ENCODE data around the gene ZNF14. TPM values are rescaled to one million over a fixed set of nuclear protein-coding genes. Genes with fewer than 3 reads are reported as not detected.

ZNF14 gene
- polyA plus RNA-seq, 3 donors = 0.88 to 2.1 (median 1.2) TPM

- no peak for DNase-seq
- Histone ChIP-seq H3K4me3 (replicated peaks in 1 of 3; ENCODE audit: low read depth in 2 of 3, low read length in 3 of 3) (no peak overlapping the region), H3K27ac (ENCODE audit: low read depth in 1 of 2, low read length in 2 of 2) (no peak overlapping the region), H3K4me1 (ENCODE audit: control insufficient read depth in 1 of 2, insufficient read depth in 2 of 2, low read length in 2 of 2) (no peaks in the 10 kb centered on the region), H3K9ac (ENCODE audit: insufficient read depth, low read length, poor library complexity, severe bottlenecking) (no peak overlapping the region), H3K36me3 (replicated peaks in 1 of 2; ENCODE audit: control insufficient read depth in 1 of 2, insufficient read depth in 2 of 2, low read length in 2 of 2) (no peaks in the 10 kb centered on the region), H4K20me1 (ENCODE audit: insufficient read depth, low read length) (no peaks in the 10 kb centered on the region), H3K27me3 (ENCODE audit: control insufficient read depth in 2 of 2, insufficient read depth in 2 of 2, low read length in 2 of 2) (no peaks in the 10 kb centered on the region), H3K79me2 (ENCODE audit: insufficient read depth, low read length) (no peaks in the 10 kb centered on the region), H2AFZ (ENCODE audit: insufficient read depth, low read depth, low read length, poor library complexity, severe bottlenecking) (no peak overlapping the region), H3K4me2 (replicated peaks; ENCODE audit: extremely low read depth, low read length, poor library complexity, severe bottlenecking) (no peak overlapping the region), H3K9me3 (replicated peaks in 1 of 2; ENCODE audit: control insufficient read depth in 1 of 2, insufficient read depth in 1 of 2, low read length in 2 of 2) (peaks cover 84 to 87% of the 10 kb centered on the region in 2 donors)
- Mint-ChIP-seq H3K9me3 (peaks cover 13 to 93% (median 85%) of the 10 kb centered on the region in 7 donors), H3K4me1 (no peaks in the 10 kb centered on the region), H3K27me3 (ENCODE audit: low read depth in 3 of 3) (peaks cover 0 to 1% (median 0%) of the 10 kb centered on the region in 3 donors), H3K36me3 (peaks cover 0 to 2% of the 10 kb centered on the region in 2 donors), H3K4me3 (no peak overlapping the region), H3K27ac (no peak overlapping the region)
- 100% methylated on average over 3 of the region's 5 CpGs for WGBS (ENCODE audit: insufficient coverage)
- TF ChIP-seq CTCF (IDR thresholded peaks at IDR 0.05) = no peak
- intact Hi-C loops (cut with micrococcal nuclease) = no loop called here
These were observed 35.3 kb downstream of the ZNF14 start for GRCh38 chr19:19697589-19697988.

GRCh38 chr19:19696386-19696785 is 36.5 kb downstream of the ZNF14 start:
- no peak for DNase-seq
- intact Hi-C loops (cut with micrococcal nuclease) = no loop called here
- no peak overlapping the region for H3K4me2 ChIP-seq (replicated peaks; ENCODE audit: extremely low read depth, low read length, poor library complexity, severe bottlenecking)
- peaks cover 0 to 1% (median 0%) of the 10 kb centered on the region in 3 donors for H3K27me3 Mint-ChIP-seq (ENCODE audit: low read depth in 3 of 3)
- no peaks in the 10 kb centered on the region for H3K79me2 ChIP-seq (ENCODE audit: insufficient read depth, low read length)
- H3K4me1 Mint-ChIP-seq = no peaks in the 10 kb centered on the region
- H2AFZ ChIP-seq (ENCODE audit: insufficient read depth, low read depth, low read length, poor library complexity, severe bottlenecking) = no peak overlapping the region
- TF ChIP-seq CTCF (IDR thresholded peaks at IDR 0.05) = no peak
- no peak overlapping the region for H3K9ac ChIP-seq (ENCODE audit: insufficient read depth, low read length, poor library complexity, severe bottlenecking)
- H3K9me3 ChIP-seq (replicated peaks in 1 of 2; ENCODE audit: control insufficient read depth in 1 of 2, insufficient read depth in 1 of 2, low read length in 2 of 2) = peaks cover 81 to 87% of the 10 kb centered on the region in 2 donors
- no peak overlapping the region for H3K27ac ChIP-seq (ENCODE audit: low read depth in 1 of 2, low read length in 2 of 2)
- H4K20me1 ChIP-seq (ENCODE audit: insufficient read depth, low read length) = no peaks in the 10 kb centered on the region
- H3K27ac Mint-ChIP-seq = no peak overlapping the region
- no peaks in the 10 kb centered on the region for H3K36me3 ChIP-seq (replicated peaks in 1 of 2; ENCODE audit: control insufficient read depth in 1 of 2, insufficient read depth in 2 of 2, low read length in 2 of 2)
- H3K27me3 ChIP-seq (ENCODE audit: control insufficient read depth in 2 of 2, insufficient read depth in 2 of 2, low read length in 2 of 2) = no peaks in the 10 kb centered on the region
- peaks cover 11 to 93% (median 84%) of the 10 kb centered on the region in 7 donors for H3K9me3 Mint-ChIP-seq
- 80% methylated on average over 1 of the region's 2 CpGs for WGBS (ENCODE audit: insufficient coverage)
- H3K4me3 ChIP-seq (replicated peaks in 1 of 3; ENCODE audit: low read depth in 2 of 3, low read length in 3 of 3) = no peak overlapping the region
- H3K36me3 Mint-ChIP-seq = no peaks in the 10 kb centered on the region
- H3K4me1 ChIP-seq (ENCODE audit: control insufficient read depth in 1 of 2, insufficient read depth in 2 of 2, low read length in 2 of 2) = no peaks in the 10 kb centered on the region
- no peak overlapping the region for H3K4me3 Mint-ChIP-seq
